Fibroblast of skin of right quadriceps (primary cell): ENCODE measurements around the gene DNAH12.
"Not testable (repeated sequence)": the region's sequence is repeated elsewhere in the genome, so short reads cannot be mapped to it uniquely, and the experiment has no call there.

ENCODE experiments used
- DNase-seq: peaks from one replicate; pipeline ENCODE4 v3.0.0-alpha.2; 2013

Gene DNAH12

DNA sequence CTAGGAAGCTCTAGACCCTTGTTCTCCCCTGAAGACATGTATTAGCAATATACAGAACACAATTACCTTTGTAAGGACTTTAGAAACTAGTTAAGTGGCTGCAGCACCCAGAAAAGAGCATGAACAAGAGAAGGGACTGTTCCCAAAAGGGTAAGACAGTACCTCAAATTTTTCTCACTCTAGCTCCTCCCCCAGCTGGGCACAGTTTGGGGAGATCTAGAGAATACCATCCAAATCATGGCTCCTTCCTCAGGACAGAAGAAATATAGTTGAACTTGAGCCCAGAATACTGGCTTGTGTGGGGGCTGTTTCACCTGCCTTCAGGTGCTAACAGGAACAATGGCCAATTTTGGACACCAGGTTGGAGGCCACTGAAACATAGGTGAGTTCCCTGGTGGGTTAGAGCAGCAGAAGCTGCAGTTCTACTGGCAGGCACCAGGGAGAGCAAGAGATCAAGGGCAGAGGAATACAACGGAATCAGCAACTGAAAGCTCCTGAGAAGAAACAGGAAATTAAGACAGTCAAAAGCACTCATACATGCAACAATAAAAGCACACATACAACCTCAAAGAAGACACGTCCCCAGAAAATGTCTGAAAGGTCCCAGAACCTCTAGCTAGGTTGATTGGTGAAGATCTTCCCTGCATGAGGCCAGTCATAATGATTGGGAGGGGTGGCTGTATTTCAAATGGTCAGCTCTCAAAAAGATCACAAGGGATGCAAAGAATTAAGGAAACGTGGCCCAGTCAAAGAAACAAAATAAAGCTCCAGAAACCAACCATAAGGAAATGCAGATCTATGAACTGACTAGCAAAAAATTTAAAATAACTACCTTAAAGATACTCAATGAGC is 146.7 kb downstream of the DNAH12 start:
- peak; percentile 40 for DNase-seq

- no peak for DNase-seq
Observed at GRCh38 chr3:57393977-57394376, 150.2 kb downstream of the DNAH12 start.

- DNase-seq, result no peak
Observed at GRCh38 chr3:57391767-57392166, 152.4 kb downstream of the DNAH12 start.

DNA sequence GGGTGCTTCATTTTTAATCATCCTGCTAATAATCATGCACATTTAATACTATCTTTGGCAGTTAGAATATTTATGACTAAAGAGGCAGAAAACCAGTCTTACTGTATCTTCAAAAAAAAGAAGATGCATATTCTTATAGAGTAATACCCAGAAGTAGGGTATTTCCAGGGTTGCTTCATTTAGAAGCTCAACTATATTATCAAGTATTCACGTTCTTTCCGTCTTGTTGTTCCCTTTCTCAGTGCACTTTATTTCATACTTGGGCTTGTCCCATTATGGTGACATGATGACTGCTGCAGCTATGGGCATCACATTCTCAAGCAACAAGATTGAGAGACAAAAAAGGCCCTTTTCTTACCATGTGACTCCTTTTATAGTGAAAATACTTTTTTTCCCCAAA is 154.9 kb downstream of the DNAH12 start:
- DNase-seq, result no peak

- no peak for DNase-seq
Observed at GRCh38 chr3:57386307-57386706, 157.8 kb downstream of the DNAH12 start.

- no peak for DNase-seq
Observed at GRCh38 chr3:57385498-57385897, 158.6 kb downstream of the DNAH12 start.

DNA sequence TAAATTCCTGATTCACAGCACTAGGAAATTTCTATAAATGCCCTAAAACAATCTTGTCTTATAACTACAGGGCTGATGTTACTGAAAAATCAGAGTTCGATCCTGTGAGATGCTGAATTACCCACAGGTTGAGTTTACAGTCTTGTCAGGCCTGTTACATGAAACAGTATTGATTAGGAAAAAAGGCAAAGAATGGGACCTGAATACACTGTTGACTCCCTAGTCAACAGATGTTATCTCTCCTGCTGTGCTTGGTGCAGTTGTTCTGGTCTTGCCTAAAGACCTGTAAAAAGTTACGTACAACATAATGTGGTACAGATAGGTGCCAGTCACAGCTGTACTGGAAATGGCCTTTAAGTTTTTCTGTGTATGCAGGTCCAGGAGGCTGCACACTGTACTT is 160.3 kb downstream of the DNAH12 start:
- no peak for DNase-seq

GRCh38 chr3:57383406-57383805 is 160.7 kb downstream of the DNAH12 start:
- no peak for DNase-seq

DNA sequence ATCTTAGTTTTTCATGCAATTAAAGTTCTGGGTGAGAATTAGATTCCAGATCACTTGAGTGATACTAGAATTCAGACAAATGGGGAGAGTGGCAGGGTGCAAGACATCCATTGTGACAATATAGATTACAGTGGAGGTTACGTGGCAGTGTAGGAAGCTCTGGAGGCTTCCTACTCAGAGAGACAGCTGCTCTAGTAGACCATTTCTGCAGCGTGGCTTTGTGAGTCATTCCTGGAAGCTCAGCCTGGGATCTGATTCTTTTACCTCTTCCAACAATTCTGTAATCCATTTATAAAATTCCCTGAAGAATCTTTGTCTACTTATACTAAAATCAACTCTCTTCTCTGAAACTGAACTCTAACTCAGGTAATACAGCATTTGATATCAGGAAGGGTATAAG is 161.2 kb downstream of the DNAH12 start:
- peak; percentile 13 for DNase-seq

GRCh38 chr3:57370341-57370740 is 173.8 kb downstream of the DNAH12 start:
- DNase-seq, result no peak

DNA sequence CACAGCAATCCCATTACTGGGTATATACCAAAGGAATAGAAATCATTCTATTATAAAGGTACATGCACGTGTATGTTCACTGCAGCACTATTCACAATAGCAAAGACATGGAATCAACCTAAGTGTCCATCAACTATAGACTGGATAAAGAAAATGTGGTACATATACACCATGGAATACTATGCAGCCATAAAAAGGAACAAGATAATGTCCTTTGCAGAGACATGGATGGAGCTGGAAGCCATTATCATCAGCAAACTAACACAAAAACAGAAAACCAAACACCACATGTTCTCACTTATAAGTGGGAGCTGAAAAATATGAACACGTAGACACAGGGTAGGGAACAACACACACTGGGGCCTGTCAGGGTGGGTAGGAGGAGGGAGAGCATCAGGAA is 179.1 kb downstream of the DNAH12 start:
- DNase-seq, result not testable (repeated sequence)

DNA sequence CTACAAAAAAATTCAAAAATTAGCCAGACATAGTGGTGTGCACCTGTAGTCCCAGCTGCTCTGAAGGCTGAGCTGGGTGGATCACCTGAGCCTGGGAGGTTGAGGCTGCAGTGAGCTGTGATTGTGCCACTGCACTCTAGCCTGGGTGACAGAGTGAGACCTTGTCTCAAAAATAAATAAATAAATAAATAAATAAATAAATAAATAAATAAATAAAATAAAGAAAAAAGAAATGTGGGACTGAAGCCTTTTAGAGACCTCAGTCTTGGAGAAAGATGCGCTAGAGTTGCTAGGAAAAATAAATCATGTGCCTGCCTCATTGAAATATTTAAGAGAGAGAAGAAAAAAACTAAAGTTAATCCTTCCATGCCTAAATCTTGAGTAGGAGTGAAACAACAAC is 187.9 kb downstream of the DNAH12 start:
- not testable (repeated sequence) for DNase-seq

DNA sequence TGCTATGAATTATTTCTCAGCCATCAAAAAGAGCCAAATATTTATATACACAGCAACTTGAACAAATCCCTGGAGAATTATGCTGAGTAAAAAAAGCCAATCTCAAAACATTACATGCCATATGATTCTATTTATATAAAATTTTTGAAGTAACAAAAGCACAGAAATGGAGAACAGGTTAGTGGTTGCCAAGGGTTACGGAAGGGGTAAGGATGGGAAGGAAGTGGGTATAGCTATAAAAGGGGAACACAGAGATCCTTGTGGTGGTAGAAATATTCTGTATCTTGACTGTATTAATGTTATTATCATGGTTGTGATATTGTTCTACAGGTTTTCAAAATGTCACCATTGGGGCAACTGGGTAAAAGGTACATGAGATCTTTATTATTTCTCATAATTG is 189.4 kb downstream of the DNAH12 start:
- no peak for DNase-seq

DNA sequence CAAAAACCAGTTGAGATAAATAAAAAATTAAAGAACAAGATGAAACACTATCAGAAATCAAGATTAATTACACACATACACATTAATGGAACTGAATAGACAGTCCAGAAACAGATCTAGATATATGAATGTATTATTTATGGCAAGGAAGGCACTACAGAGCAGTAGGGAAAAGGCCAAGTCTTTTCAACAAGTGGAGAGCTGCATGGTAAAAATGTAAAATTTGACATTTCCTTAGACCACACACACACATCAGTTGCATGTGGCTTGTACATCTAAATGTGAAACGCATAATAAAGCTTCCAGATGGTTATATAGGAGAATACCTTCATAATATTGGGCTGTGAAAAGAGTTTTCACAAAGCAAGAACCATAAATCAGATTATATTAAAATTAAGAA is 193.9 kb downstream of the DNAH12 start:
- DNase-seq, result no peak

DNA sequence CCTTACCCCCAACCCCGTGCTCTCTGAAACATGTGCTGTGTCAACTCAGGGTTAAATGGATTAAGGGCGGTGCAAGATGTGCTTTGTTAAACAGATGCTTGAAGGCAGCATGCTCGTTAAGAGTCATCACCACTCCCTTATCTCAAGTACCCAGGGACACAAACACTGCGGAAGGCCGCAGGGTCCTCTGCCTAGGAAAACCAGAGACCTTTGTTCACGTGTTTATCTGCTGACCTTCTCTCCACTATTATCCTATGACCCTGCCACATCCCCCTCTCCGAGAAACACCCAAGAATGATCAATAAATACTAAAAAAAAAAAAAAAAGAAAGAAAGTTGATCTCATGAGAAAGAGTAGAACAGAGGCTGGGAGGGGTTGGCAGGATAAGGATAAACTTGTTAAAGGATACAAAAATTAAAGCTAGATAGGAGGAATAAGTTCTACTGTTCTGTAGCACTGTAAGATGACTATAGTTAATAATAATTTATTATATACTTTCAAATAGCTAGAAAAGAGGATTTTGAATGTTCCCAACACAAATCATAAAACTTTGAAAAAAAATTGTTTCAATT is 205.0 kb downstream of the DNAH12 start:
- DNase-seq, result not testable (repeated sequence)

DNA sequence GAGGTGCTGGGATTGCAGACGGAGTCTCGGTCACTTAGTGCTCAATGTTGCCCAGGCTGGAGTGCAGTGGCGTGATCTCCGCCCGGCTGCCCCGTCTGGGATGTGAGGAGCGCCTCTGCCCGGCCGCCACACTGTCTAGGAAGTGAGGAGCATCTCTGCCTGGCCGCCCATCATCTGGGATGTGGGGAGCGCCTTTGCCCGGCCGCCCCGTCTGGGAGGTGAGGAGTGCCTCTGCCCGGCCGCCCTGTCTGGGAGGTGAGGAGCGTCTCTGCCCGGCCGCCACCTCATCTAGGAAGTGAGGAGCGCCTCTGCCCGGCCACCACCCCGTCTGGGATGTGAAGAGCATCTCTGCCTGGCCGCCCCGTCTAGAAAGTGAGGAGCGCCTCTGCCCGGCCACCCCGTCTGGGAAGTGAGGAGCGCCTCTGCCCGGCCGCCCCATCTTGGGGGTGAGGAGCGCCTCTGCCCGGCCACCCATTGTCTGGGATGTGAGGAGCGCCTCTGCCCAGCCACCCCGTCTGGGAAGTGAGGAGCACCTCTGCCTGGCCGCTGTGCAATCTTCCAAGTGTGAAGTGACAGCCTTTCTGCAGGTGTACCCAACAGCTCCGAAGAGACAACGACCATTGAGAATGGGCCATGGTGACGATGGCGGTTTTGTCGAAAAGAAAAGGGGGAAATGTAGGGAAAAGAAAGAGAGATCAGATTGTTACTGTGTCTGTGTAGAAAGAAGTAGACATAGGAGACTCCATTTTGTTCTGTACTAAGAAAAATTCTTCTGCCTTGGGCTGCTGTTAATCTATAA is 205.7 kb downstream of the DNAH12 start:
- not testable (repeated sequence) for DNase-seq

DNA sequence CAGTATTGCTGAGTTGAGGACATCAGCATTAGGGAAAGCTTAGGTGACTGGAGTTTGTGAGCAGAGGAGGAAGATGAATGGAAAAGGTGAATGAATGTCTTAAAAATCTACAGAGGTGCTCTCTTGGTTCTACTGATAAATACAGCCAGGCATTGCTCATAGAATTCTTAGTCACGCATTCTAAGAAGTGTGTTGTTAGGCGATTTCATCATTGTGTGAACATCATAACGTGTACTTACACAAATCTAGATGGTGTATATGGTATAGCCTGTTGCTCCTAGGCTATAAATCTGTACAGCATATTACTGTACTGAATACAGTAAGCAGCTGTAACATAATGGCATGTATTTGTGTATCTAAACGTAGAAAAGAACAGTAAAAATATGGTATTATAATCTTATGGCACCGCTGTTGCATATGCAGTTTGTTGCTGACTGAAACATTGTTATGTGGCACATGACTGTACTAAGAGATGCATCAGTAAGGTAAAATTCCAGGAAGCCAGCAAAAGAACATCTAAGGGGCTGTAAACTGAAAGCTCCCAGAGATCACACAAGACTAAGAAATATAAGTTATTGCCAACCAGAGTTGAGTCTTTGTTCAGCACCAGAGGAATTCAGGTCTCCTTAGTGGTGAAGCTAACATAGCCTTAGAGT is 208.7 kb downstream of the DNAH12 start:
- DNase-seq, result no peak

- no peak for DNase-seq
Observed at GRCh38 chr3:57331078-57331610, 213.0 kb downstream of the DNAH12 start.

DNA sequence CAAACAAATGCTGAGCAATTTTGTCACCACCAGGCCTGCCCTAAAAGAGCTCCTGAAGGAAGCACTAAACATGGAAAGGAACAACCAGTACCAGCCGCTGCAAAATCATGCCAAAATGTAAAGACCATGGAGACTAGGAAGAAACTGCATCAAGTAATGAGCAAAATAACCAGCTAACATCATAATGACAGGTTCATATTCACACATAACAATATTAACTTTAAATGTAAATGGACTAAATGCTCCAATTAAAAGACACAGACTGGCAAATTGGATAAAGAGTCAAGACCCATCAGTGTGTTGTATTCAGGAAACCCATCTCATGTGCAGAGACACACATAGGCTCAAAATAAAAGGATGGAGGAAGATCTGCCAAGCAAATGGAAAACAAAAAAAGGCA is 217.6 kb downstream of the DNAH12 start:
- not testable (repeated sequence) for DNase-seq

- no peak for DNase-seq
Observed at GRCh38 chr3:57314204-57314603, 229.9 kb downstream of the DNAH12 start.

GRCh38 chr3:57309769-57310360 is 234.3 kb downstream of the DNAH12 start:
- DNase-seq, result no peak

GRCh38 chr3:57303520-57303919 is 240.6 kb downstream of the DNAH12 start:
- DNase-seq, result peak; percentile 31

GRCh38 chr3:57298041-57298440 is 246.1 kb downstream of the DNAH12 start:
- peak; percentile 15 for DNase-seq
